ENCODE measurements around the gene BABAM1. TPM values are rescaled to one million over a fixed set of nuclear protein-coding genes. Genes with fewer than 3 reads are reported as not detected.

Gene BABAM1
- total RNA-seq, 1 experiment from 2014 or later = 93.3 TPM

- H3K36me3 ChIP-seq (ENCODE audit: control insufficient read depth in 1 of 2, insufficient read depth in 2 of 2, low read length in 2 of 2) = peaks cover 20 to 28% of the 10 kb centered on the region in 2 experiments
- no peaks in the 10 kb centered on the region for H3K27me3 ChIP-seq (ENCODE audit: insufficient read depth, low read length)
- no peak for DNase-seq (ENCODE audit: low read depth, low spot score)
- no peaks in the 10 kb centered on the region for H3K9me3 ChIP-seq (ENCODE audit: control insufficient read depth in 1 of 2, insufficient read depth in 1 of 2, low read depth in 1 of 2, low read length in 2 of 2)
- ChIA-PET RAD21 (ENCODE audit: low non-redundant PET in 1 of 2, low total read pairs in 2 of 2, uncharacterized antibody in 2 of 2, unreplicated experiment in 2 of 2) (no interaction called here), CTCF (no interaction called here), POLR2A (no interaction called here)
- TF ChIP-seq SIN3A (IDR thresholded peaks at IDR 0.05; ENCODE audit: low read depth) (no peak), EZH2 (IDR thresholded peaks at IDR 0.05) (no peak), POLR2A (IDR thresholded peaks at IDR 0.05; ENCODE audit: borderline replicate concordance, extremely low read depth, insufficient read depth, insufficient read length) (no peak), CTCF (IDR thresholded peaks at IDR 0.05 in 2 of 3, conservative IDR thresholded peaks at IDR 0.05 in 1 of 3; ENCODE audit: borderline replicate concordance in 1 of 3, insufficient read depth in 1 of 3, low read depth in 2 of 3, low read length in 2 of 3) (no peak), ELF1 (IDR thresholded peaks at IDR 0.05; ENCODE audit: borderline replicate concordance, low read depth) (no peak), JUND (IDR thresholded peaks at IDR 0.05) (no peak), YY1 (IDR thresholded peaks at IDR 0.05; ENCODE audit: extremely low read depth, insufficient replicate concordance, low read depth, low read length) (no peak), REST (IDR thresholded peaks at IDR 0.05; ENCODE audit: low read depth) (no peak), CEBPB (IDR thresholded peaks at IDR 0.05; ENCODE audit: low read depth) (no peak), POLR2AphosphoS5 (IDR thresholded peaks at IDR 0.05; ENCODE audit: low read depth, low read length) (no peak), CBX3 (IDR thresholded peaks at IDR 0.05; ENCODE audit: low read depth) (no peak), ZBTB33 (IDR thresholded peaks at IDR 0.05; ENCODE audit: extremely low read depth, insufficient replicate concordance, low read length) (no peak), EGR1 (IDR thresholded peaks at IDR 0.05; ENCODE audit: low read depth) (no peak), SRF (IDR thresholded peaks at IDR 0.05; ENCODE audit: low read depth) (no peak), ZFX (IDR thresholded peaks at IDR 0.05) (no peak), RAD21 (IDR thresholded peaks at IDR 0.05; ENCODE audit: low read depth) (no peak), SP1 (IDR thresholded peaks at IDR 0.05; ENCODE audit: low read depth) (no peak), ZNF274 (IDR thresholded peaks at IDR 0.05; ENCODE audit: low read depth, low read length) (no peak)
- TF ChIP-seq, protein P1, sequence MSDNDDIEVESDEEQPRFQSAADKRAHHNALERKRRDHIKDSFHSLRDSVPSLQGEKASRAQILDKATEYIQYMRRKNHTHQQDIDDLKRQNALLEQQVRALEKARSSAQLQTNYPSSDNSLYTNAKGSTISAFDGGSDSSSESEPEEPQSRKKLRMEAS (IDR thresholded peaks at IDR 0.05) = no peak
- no peak for ATAC-seq
- no peak overlapping the region for H3K4me3 ChIP-seq (replicated peaks in 1 of 2; ENCODE audit: low read depth in 1 of 2, low read length in 2 of 2)
- H3K4me1 ChIP-seq (ENCODE audit: control insufficient read depth in 1 of 2, insufficient read depth in 2 of 2, low read length in 2 of 2) = peaks cover 13 to 21% of the 10 kb centered on the region in 2 experiments
- intact Hi-C loops (cut with micrococcal nuclease) = no loop called here
- H3K9me2 ChIP-seq (ENCODE audit: insufficient read depth) = no peaks in the 10 kb centered on the region
- no peak overlapping the region for H3K4me2 ChIP-seq (ENCODE audit: low read length)
- H4K20me1 ChIP-seq (ENCODE audit: insufficient read depth) = no peaks in the 10 kb centered on the region
- no peak overlapping the region for H3K9ac ChIP-seq (ENCODE audit: low read length)
- peaks cover 2% of the 10 kb centered on the region; the same call in 1 of the 2 replicates for H3K79me2 ChIP-seq (ENCODE audit: insufficient read depth, low read length)
- H2AFZ ChIP-seq (ENCODE audit: low read depth, low read length, poor library complexity, severe bottlenecking) = no peak overlapping the region
- no TSS peak for BruUV-seq (replicated peaks)
- H3K27ac ChIP-seq (ENCODE audit: low read depth, low read length) = no peak overlapping the region
Observed at GRCh38 chr19:17318966-17319365, 51.7 kb downstream of the BABAM1 start.
